ENCODE measurements around the gene SRP9. TPM values are rescaled to one million over a fixed set of nuclear protein-coding genes. Genes with fewer than 3 reads are reported as not detected.

The SRP9 gene
- total and polyA plus RNA-seq, 12 donors = 144 to 521 (median 293) TPM

DNA sequence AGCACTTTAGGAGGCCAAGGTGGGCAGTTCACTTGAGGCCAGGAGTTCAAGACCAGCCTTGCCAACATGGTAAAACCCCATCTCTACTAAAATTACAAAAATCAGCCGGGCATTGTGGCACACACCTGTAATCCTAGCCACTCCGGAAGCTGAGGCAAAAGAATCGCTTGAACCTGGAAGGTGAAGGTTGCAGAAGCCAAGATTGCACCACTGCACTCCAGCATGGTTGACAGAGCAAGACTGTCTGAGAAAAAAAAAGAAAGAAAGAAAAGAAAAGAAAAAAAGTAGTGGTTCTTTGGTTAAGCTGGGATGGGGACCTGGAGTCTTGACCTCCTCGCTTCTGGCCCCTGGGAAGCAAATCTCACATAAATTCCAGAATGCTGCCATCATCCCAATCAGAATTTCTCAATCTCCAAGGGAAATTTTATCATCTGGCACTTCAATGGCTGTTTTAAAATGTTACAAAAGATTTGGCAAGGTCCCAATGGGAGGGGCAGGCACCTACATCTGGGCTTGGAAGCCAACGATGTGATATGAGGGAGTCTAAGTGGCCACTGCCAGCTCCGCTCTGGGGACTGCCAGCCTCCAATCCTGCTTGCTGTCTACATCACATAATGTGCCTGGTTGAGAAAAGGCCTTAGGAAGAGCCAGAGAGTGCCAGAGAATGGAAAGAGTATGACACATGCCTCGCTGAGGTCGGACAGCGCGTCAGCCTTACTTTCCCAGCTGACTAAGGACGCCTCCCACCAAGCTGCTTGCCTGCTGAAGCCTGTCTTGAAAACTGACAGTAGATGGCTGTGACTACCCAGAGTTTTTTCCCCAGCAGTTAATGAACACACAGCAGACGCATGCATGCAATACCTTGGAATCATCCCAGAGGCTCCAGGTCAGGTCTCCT lies 42.1 kb upstream of the SRP9 start:
- 43 to 53% (median 51%) methylated on average over 12 of the region's 12 CpGs for WGBS, 4 donors
- H3K36me3 ChIP-seq (replicated peaks in 1 of 2) = no peaks in the 10 kb centered on the region
- H3K4me3 ChIP-seq = no peak overlapping the region
- no peaks in the 10 kb centered on the region for H3K27me3 ChIP-seq
- H3K4me1 ChIP-seq (replicated peaks in 1 of 2) = peaks cover 11 to 27% of the 10 kb centered on the region in 2 donors
- DNase-seq = peak; percentile 74 to 93 (median 92)
- intact Hi-C loops (cut with DNase I) = no loop called here
- no peaks in the 10 kb centered on the region for H3K9me3 ChIP-seq (replicated peaks in 1 of 3)
- TF ChIP-seq, protein P1, sequence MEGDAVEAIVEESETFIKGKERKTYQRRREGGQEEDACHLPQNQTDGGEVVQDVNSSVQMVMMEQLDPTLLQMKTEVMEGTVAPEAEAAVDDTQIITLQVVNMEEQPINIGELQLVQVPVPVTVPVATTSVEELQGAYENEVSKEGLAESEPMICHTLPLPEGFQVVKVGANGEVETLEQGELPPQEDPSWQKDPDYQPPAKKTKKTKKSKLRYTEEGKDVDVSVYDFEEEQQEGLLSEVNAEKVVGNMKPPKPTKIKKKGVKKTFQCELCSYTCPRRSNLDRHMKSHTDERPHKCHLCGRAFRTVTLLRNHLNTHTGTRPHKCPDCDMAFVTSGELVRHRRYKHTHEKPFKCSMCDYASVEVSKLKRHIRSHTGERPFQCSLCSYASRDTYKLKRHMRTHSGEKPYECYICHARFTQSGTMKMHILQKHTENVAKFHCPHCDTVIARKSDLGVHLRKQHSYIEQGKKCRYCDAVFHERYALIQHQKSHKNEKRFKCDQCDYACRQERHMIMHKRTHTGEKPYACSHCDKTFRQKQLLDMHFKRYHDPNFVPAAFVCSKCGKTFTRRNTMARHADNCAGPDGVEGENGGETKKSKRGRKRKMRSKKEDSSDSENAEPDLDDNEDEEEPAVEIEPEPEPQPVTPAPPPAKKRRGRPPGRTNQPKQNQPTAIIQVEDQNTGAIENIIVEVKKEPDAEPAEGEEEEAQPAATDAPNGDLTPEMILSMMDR (IDR thresholded peaks at IDR 0.05) = peak in 1 of 6 experiments; percentile 7
- TF ChIP-seq POLR2A (IDR thresholded peaks at IDR 0.05) = peak in 1 of 2 donors; percentile 65
- H3K27ac ChIP-seq = peak overlapping the region; percentile 58 to 89 (median 64)

DNA sequence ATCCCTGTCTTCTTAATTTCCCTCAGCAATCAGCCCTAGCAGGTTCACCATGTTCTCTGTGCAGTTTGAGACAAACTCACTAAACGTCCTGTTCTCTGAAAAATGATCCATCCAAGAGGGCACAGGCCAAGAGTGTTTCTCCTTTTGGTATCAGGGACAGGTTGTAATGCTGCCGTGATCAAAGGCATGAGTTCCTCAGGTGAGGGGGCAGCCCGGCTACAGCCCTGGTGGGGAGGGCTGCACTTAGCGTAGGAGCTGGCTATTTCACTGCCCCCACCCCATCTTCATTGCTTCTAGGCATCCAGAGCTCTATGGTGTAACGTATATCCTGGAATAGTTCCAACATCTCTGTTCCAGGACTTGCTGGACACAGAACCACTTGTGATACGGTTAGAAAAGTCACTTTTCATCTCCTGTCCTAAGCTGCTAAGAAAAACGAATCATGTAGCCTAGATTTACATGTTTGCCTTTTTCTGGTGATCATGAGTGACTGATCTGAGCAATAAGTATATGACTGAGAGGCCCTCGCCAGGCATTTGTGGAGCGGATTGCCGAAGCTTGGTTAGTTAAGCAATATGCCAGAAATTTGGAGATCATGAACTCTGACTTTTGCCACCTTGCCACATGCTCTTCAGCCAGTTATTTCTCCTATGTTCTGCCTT lies 41.1 kb upstream of the SRP9 start:
- Histone ChIP-seq H3K36me3 (replicated peaks in 1 of 2) (no peaks in the 10 kb centered on the region), H3K4me1 (replicated peaks in 1 of 2) (peaks cover 11 to 27% of the 10 kb centered on the region in 2 donors), H3K27me3 (no peaks in the 10 kb centered on the region), H3K9me3 (replicated peaks in 1 of 3) (no peaks in the 10 kb centered on the region), H3K27ac (peak overlapping the region; percentile 58 to 89 (median 64)), H3K4me3 (no peak overlapping the region)
- DNase-seq = no peak
- 78 to 85% (median 81%) methylated on average over 10 of the region's 10 CpGs for WGBS, 4 donors
- TF ChIP-seq, protein P1 (IDR thresholded peaks at IDR 0.05) = no peak
- TF ChIP-seq POLR2A (IDR thresholded peaks at IDR 0.05) = no peak
- intact Hi-C loops (cut with DNase I) = no loop called here

DNA sequence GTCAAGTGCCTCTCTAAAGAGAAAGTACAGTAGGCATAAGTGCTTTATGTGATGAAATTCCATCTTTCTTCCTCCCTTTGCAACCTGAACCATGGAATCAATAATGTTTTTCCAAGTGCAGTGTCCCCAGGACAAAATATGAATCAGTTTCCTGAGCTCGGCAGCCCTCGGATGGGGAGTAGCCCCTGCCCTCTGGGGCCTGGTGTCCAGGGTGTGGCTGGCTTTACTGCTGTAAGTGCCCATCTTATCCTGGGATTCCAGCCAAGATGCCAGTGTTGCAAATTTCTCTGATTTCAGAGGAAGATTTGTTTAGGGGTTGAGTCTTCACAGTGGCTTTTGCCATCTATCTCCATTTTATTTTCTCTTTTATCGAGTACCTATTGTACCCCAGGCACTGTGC lies 40.5 kb upstream of the SRP9 start:
- Histone ChIP-seq H3K27me3 (no peaks in the 10 kb centered on the region), H3K4me1 (replicated peaks in 1 of 2) (peaks cover 11 to 27% of the 10 kb centered on the region in 2 donors), H3K36me3 (replicated peaks in 1 of 2) (no peaks in the 10 kb centered on the region), H3K4me3 (no peak overlapping the region), H3K27ac (peak overlapping the region in 1 of 5 donors; percentile 86), H3K9me3 (replicated peaks in 1 of 3) (no peaks in the 10 kb centered on the region)
- intact Hi-C loops (cut with DNase I) = no loop called here
- DNase-seq = peak in 3 of 7 donors; percentile 33 to 40 (median 35)
- no peak for TF ChIP-seq POLR2A (IDR thresholded peaks at IDR 0.05)
- TF ChIP-seq, protein P1 (IDR thresholded peaks at IDR 0.05) = no peak
- 61 to 70% (median 69%) methylated on average over 3 of the region's 3 CpGs for WGBS, 4 donors

DNA sequence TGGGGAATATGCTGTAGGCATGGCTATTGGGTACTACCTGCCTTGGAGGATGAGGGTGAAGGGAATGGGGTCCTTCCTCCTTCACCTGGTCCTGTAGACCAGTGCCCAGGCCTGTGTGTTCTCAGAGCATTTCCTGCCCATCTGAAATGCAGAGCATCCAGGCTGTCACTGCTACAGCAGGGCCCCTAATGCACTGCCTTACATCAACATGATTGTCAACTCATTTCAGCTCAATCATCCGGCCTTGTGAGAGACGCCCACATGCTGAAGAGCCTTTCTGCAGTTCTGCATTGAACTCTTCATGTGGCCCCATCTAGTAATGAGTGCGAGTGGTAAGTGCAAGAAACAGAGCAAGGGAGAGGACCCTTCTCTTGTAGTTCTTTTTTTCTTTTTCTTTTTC lies 39.8 kb upstream of the SRP9 start:
- Histone ChIP-seq H3K4me1 (replicated peaks in 1 of 2) (peaks cover 11 to 27% of the 10 kb centered on the region in 2 donors), H3K36me3 (replicated peaks in 1 of 2) (no peaks in the 10 kb centered on the region), H3K4me3 (no peak overlapping the region), H3K27ac (no peak overlapping the region), H3K27me3 (no peaks in the 10 kb centered on the region), H3K9me3 (replicated peaks in 1 of 3) (no peaks in the 10 kb centered on the region)
- intact Hi-C loops (cut with DNase I) = no loop called here
- no peak for DNase-seq
- 89 to 97% (median 93%) methylated on average over 3 of the region's 3 CpGs for WGBS, 4 donors
- TF ChIP-seq, protein P1 (IDR thresholded peaks at IDR 0.05) = no peak
- no peak for TF ChIP-seq POLR2A (IDR thresholded peaks at IDR 0.05)
